H1 (cell line): Measurements from ENCODE around the gene MED13. TPM values are rescaled to one million over a fixed set of nuclear protein-coding genes. Genes with fewer than 3 reads are reported as not detected.

Experiments used
- CTCF ChIA-PET: fragments of 300-600 bp; sonication (Branson Sonifier 250); formaldehyde crosslinking; loops from one replicate; lab custom pipeline; 2021; ENCODE audit not compliant: partially characterized antibody; lab: Charles Lee
- POLR2A ChIA-PET: fragments of 300-600 bp; sonication (Branson Sonifier 250); formaldehyde crosslinking; loops from one replicate; lab custom pipeline; 2021; ENCODE audit warnings: inconsistent platforms; ENCODE audit not compliant: partially characterized antibody; lab: Charles Lee
- DNase-seq, 2 experiments: peaks; one replicate each; pipeline versions ENCODE4 v3.0.0 to v3.0.0-alpha.2; 2010 to 2022; ENCODE audit warnings: low spot score in 2 of 2, low read depth in 1 of 2, mixed read lengths in 1 of 2
- FAIRE-seq: peaks from 2 replicates; lab custom pipeline; 2011; peaks lifted over from hg19 to GRCh38; lab: Jason Lieb, UNC
- H2AFZ ChIP-seq: 2 replicates; pipeline ENCODE4 v1.8.1; 2012; ENCODE audit warnings: low read length, inconsistent platforms
- H2AK5ac ChIP-seq: 2 replicates; pipeline ENCODE4 v1.6.1; 2013; ENCODE audit warnings: low read depth, low read length
- H2BK120ac ChIP-seq: replicated peaks from 2 replicates; pipeline ENCODE3; 2013; ENCODE audit warnings: low read depth, low read length, inconsistent platforms
- H2BK12ac ChIP-seq: 2 replicates; pipeline ENCODE4 v1.6.1; 2013; ENCODE audit warnings: low read depth, low read length
- H2BK15ac ChIP-seq: 2 replicates; pipeline ENCODE4 v1.6.1; 2013; ENCODE audit warnings: low read length
- H2BK20ac ChIP-seq: 2 replicates; pipeline ENCODE4 v1.6.1; 2013; ENCODE audit warnings: low read length
- H2BK5ac ChIP-seq: 2 replicates; pipeline ENCODE4 v1.6.1; 2013; ENCODE audit warnings: low read depth, low read length
- H3K14ac ChIP-seq: 2 replicates; pipeline ENCODE4 v1.6.1; 2013; ENCODE audit warnings: inconsistent platforms; ENCODE audit not compliant: insufficient read length
- H3K18ac ChIP-seq: 2 replicates; pipeline ENCODE4 v1.6.1; 2013; ENCODE audit warnings: low read length; ENCODE audit errors: extremely low read depth
- H3K23ac ChIP-seq: 2 replicates; pipeline ENCODE4 v1.6.1; 2013; ENCODE audit warnings: inconsistent platforms; ENCODE audit not compliant: insufficient read length
- H3K23me2 ChIP-seq: 2 replicates; pipeline ENCODE4 v1.6.1; 2013; ENCODE audit warnings: low read depth, low read length
- H3K27ac ChIP-seq: 2 replicates; pipeline ENCODE4 v1.6.1; 2011; ENCODE audit warnings: low read depth, low read length, inconsistent platforms
- H3K27me3 ChIP-seq, 4 experiments: replicated peaks in 1 of 4; 1 replicate in 1 of 4; 2 replicates in 3 of 4; pipeline versions ENCODE4 v1.6.1 to v1.8.1; 2011 to 2013; ENCODE audit warnings: low read length in 3 of 4, mild to moderate bottlenecking in 3 of 4, inconsistent platforms in 2 of 4, mixed read lengths in 2 of 4, moderate library complexity in 1 of 4; ENCODE audit not compliant: control insufficient read depth in 3 of 4, insufficient read depth in 3 of 4; ENCODE audit errors: extremely low read depth in 1 of 4
- H3K36me3 ChIP-seq, 4 experiments: 2 replicates each; pipeline versions ENCODE4 v1.6.1 to v1.8.1; 2011 to 2013; ENCODE audit warnings: mild to moderate bottlenecking in 4 of 4, low read length in 3 of 4, moderate library complexity in 2 of 4, control low read depth in 1 of 4, inconsistent platforms in 1 of 4; ENCODE audit not compliant: insufficient read depth in 4 of 4, control insufficient read depth in 2 of 4
- H3K4ac ChIP-seq: replicated peaks from 2 replicates; pipeline ENCODE3; 2013; ENCODE audit warnings: low read length, low read depth, mixed read lengths, inconsistent platforms; ENCODE audit not compliant: insufficient read length
- H3K4me1 ChIP-seq, 4 experiments: replicated peaks in 1 of 4; 1 replicate in 1 of 4; 2 replicates in 3 of 4; pipeline versions ENCODE4 v1.6.1 to v1.8.1; 2011 to 2013; ENCODE audit warnings: low read length in 3 of 4, inconsistent platforms in 2 of 4, mixed read lengths in 1 of 4; ENCODE audit not compliant: insufficient read depth in 4 of 4, control insufficient read depth in 3 of 4
- H3K4me2 ChIP-seq, 2 experiments: 2 replicates each; pipeline versions ENCODE4 v1.6.1 to v1.8.1; 2011 to 2013; ENCODE audit warnings: low read depth in 2 of 2, low read length in 2 of 2, control low read depth in 1 of 2, inconsistent platforms in 1 of 2, mild to moderate bottlenecking in 1 of 2; ENCODE audit not compliant: insufficient read depth in 1 of 2
- H3K4me3 ChIP-seq, 4 experiments: fragments of 200-600, 300-600 bp in 1 of 4; sonication (generic), shearing (Covaris generic), sonication (Bioruptor Twin) in 1 of 4; 2 replicates each; pipeline versions ENCODE4 v1.5.1 to v1.8.1; 2011 to 2016; ENCODE audit warnings: low read length in 4 of 4, low read depth in 3 of 4, control low read depth in 2 of 4, inconsistent platforms in 2 of 4, mild to moderate bottlenecking in 2 of 4, mixed read lengths in 1 of 4, moderate library complexity in 1 of 4; ENCODE audit not compliant: insufficient read depth in 2 of 4; ENCODE audit errors: extremely low read depth in 1 of 4
- H3K56ac ChIP-seq: replicated peaks from 2 replicates; pipeline ENCODE3; 2013; ENCODE audit warnings: low read depth, mild to moderate bottlenecking, mixed read lengths, low read length, inconsistent platforms; ENCODE audit not compliant: insufficient read length
- H3K79me1 ChIP-seq: 2 replicates; pipeline ENCODE4 v1.6.1; 2013; ENCODE audit warnings: low read depth, low read length, control low read depth
- H3K79me2 ChIP-seq, 2 experiments: 2 replicates each; pipeline versions ENCODE4 v1.6.1 to v1.8.1; 2012 to 2013; ENCODE audit warnings: low read length in 2 of 2, mild to moderate bottlenecking in 2 of 2, inconsistent platforms in 1 of 2; ENCODE audit not compliant: insufficient read depth in 2 of 2, control insufficient read depth in 1 of 2
- H3K9ac ChIP-seq, 4 experiments: replicated peaks in 1 of 4; 1 replicate in 1 of 4; 2 replicates in 3 of 4; pipeline versions ENCODE4 v1.6.1 to v1.8.1; 2011 to 2013; ENCODE audit warnings: low read depth in 3 of 4, low read length in 3 of 4, control low read depth in 2 of 4, mild to moderate bottlenecking in 2 of 4, moderate library complexity in 2 of 4, inconsistent platforms in 1 of 4; ENCODE audit errors: extremely low read depth in 1 of 4
- H3K9me3 ChIP-seq, 2 experiments: 2 replicates each; pipeline versions ENCODE4 v1.6.1 to v1.8.1; 2012 to 2013; ENCODE audit warnings: mild to moderate bottlenecking in 2 of 2, moderate library complexity in 2 of 2, control low read depth in 1 of 2, inconsistent platforms in 1 of 2, low read depth in 1 of 2, low read length in 1 of 2, mixed read lengths in 1 of 2; ENCODE audit not compliant: insufficient read depth in 2 of 2
- H4K20me1 ChIP-seq, 2 experiments: replicated peaks in 1 of 2; 2 replicates each; pipeline versions ENCODE3 to v1.8.1; 2011 to 2013; ENCODE audit warnings: inconsistent platforms in 2 of 2, low read length in 2 of 2, mild to moderate bottlenecking in 1 of 2; ENCODE audit not compliant: insufficient read depth in 2 of 2, control insufficient read depth in 1 of 2
- H4K5ac ChIP-seq: 2 replicates; pipeline ENCODE4 v1.6.1; 2013; ENCODE audit warnings: low read length, low read depth, mixed read lengths, inconsistent platforms; ENCODE audit not compliant: insufficient read length
- H4K8ac ChIP-seq: 2 replicates; pipeline ENCODE4 v1.8.0; 2013; ENCODE audit warnings: mild to moderate bottlenecking, moderate library complexity, low read length, inconsistent platforms; ENCODE audit not compliant: insufficient read depth; ENCODE audit errors: extremely low read depth
- H4K91ac ChIP-seq: replicated peaks from 2 replicates; pipeline ENCODE3; 2013; ENCODE audit warnings: low read length, mixed read lengths, inconsistent platforms; ENCODE audit not compliant: insufficient read length
- HDAC6 ChIP-seq: IDR thresholded peaks from one replicate; pipeline ENCODE4 v1.7.1; 2012; ENCODE audit warnings: low read depth, mild to moderate bottlenecking, inconsistent platforms, low read length, moderate library complexity
- RXRA ChIP-seq: IDR thresholded peaks from 2 replicates; pipeline ENCODE4 v1.6.1; 2011; ENCODE audit warnings: low read depth, mild to moderate bottlenecking, low read length, moderate library complexity; ENCODE audit not compliant: insufficient read depth
- SIN3A ChIP-seq, 2 experiments: IDR thresholded peaks in 1 of 2; conservative IDR thresholded peaks in 1 of 2; 2 replicates each; pipeline ENCODE4 v1.6.1; 2011 to 2012; ENCODE audit warnings: low read length in 2 of 2, improper control_type of control experiment in 1 of 2, low read depth in 1 of 2, mild to moderate bottlenecking in 1 of 2
- SUZ12 ChIP-seq: fragments of 200-600 bp; sonication (generic); IDR thresholded peaks from 2 replicates; pipeline ENCODE4 v1.6.1; 2012; ENCODE audit warnings: mild to moderate bottlenecking, inconsistent platforms, low read length, moderate library complexity, mixed read lengths
- TAF7 ChIP-seq: optimal IDR thresholded peaks from 2 replicates; pipeline ENCODE3; 2011; ENCODE audit warnings: low read depth, mild to moderate bottlenecking, inconsistent platforms, low read length, moderate library complexity, borderline replicate concordance
- WGBS, 2 experiments: shearing (Covaris generic) in 1 of 2; methylation state at CpG; one replicate each; pipeline versions ENCODE4 v1.1.6 to v1.1.7; 2013 to 2015; ENCODE audit warnings: low lambda C conversion rate in 2 of 2, mixed read lengths in 2 of 2, inconsistent platforms in 1 of 2, low coverage in 1 of 2, missing lambda C conversion rate in 1 of 2; ENCODE audit not compliant: insufficient replicate concordance in 2 of 2, insufficient coverage in 1 of 2, insufficient read length in 1 of 2; ENCODE audit errors: extremely low coverage in 1 of 2, missing lambda C conversion rate in 1 of 2; 5-methylcytosine and 5-hydroxymethylcytosine counted together
- polyA plus RNA-seq, 7 experiments: library from polyadenylated mRNA; depleted of rRNA in 3 of 7; stranded (reverse) in 5 of 7; unstranded in 2 of 7; fragments of >200 nt in 5 of 7; fragments of 200-250 nt in 2 of 7; gene quantifications; 1 replicate in 5 of 7; 2 replicates in 1 of 7; 4 replicates in 1 of 7; pipeline versions ENCODE4 v1.2.1 to v1.2.3, GENCODE V29; 2011 to 2013; ENCODE audit warnings: missing spikeins in 2 of 7, mixed read lengths in 2 of 7
- total RNA-seq: library from RNA; stranded (reverse); fragmentation: NEBNext Ultra II Directional; extraction: Animal tissue kit (Norgen Biotek cat#: 25700); gene quantifications from 2 replicates; pipeline ENCODE4 v1.2.1, GENCODE V29; 2021

MED13 gene
- total and polyA plus RNA-seq, 2 of the 8 experiments (the other 6 are each of a cell fraction or from before 2014, with no cell fraction given) = 11.3 to 44.8 TPM

- H3K4me1 ChIP-seq = peaks cover 0 to 6% (median 2%) of the 10 kb centered on the region in 4 experiments; a peak in 2 of 7 replicates
- CTCF ChIA-PET = interaction anchor here (0.5 to 2.2 kb wide), 6 partner anchors 8 to 232 kb away, joined by 3 to 13 read pairs (median 4); no protein-coding TSS in a partner anchor
- H3K56ac ChIP-seq = no peak overlapping the region
- H3K4ac ChIP-seq = no peak overlapping the region
- peaks cover 23 to 100% of the 10 kb centered on the region in 2 experiments for H3K79me2 ChIP-seq
- WGBS, 2 experiments = 87% methylated on average over 3 of the region's 3 CpGs; no CpG with 5 or more reads in 1 of the 2 experiments
- H3K4me3 ChIP-seq = no peak overlapping the region
- no peak overlapping the region for H2AFZ ChIP-seq
- TF ChIP-seq RXRA = no peak
- TF ChIP-seq SIN3A (conservative IDR thresholded peaks at IDR 0.05 in 1 of 2, IDR thresholded peaks at IDR 0.05 in 1 of 2; ENCODE audit: low read depth in 1 of 2, low read length in 2 of 2) = no peak
- TF ChIP-seq TAF7 = no peak
- no peak for TF ChIP-seq SUZ12
- no peak for TF ChIP-seq HDAC6
- TF ChIP-seq, all 59 proteins: peak for 0
- no peak overlapping the region for H4K5ac ChIP-seq
- H3K14ac ChIP-seq = no peak overlapping the region
- no peaks in the 10 kb centered on the region for H3K79me1 ChIP-seq
- H4K8ac ChIP-seq = no peak overlapping the region
- no peak overlapping the region for H2BK15ac ChIP-seq
- H2BK20ac ChIP-seq = no peak overlapping the region
- no peak for FAIRE-seq
- no peak overlapping the region for H2BK12ac ChIP-seq
- POLR2A ChIA-PET = interaction anchor here (1.2 kb wide), 2 partner anchors 21 to 50 kb away, joined by 3 read pairs; no protein-coding TSS in a partner anchor
- H2BK5ac ChIP-seq = no peak overlapping the region
- H2AK5ac ChIP-seq = no peak overlapping the region
- no peaks in the 10 kb centered on the region; the same call in 1 of the 2 replicates for H3K23me2 ChIP-seq
- H2BK120ac ChIP-seq = no peak overlapping the region
- H3K27me3 ChIP-seq = no peaks in the 10 kb centered on the region
- no peaks in the 10 kb centered on the region for H3K9me3 ChIP-seq
- peaks cover 0 to 58% (median 0%) of the 10 kb centered on the region in 4 experiments; a peak in 3 of 8 replicates for H3K36me3 ChIP-seq
- H3K9ac ChIP-seq = no peak overlapping the region
- no peak overlapping the region for H4K91ac ChIP-seq
- H3K27ac ChIP-seq = no peak overlapping the region
- H4K20me1 ChIP-seq = peaks cover 14 to 20% of the 10 kb centered on the region in 2 experiments
- DNase-seq = no peak
- H3K18ac ChIP-seq = no peak overlapping the region
- H3K23ac ChIP-seq = peak overlapping the region; percentile 12
- H3K4me2 ChIP-seq = no peak overlapping the region
Observed at GRCh38 chr17:62059414-62059813, 5.7 kb downstream of the MED13 start.
